ENCODE measurements around the gene PIEZO1. TPM values are rescaled to one million over a fixed set of nuclear protein-coding genes. Genes with fewer than 3 reads are reported as not detected.

Gene PIEZO1
- total and polyA plus RNA-seq, 9 of the 15 experiments (the other 6 are each of a cell fraction or from before 2014, with no cell fraction given), result 3.6 to 432 (median 131) TPM

GRCh38 chr16:88691924-88692560, 93.0 kb downstream of the PIEZO1 start:
- TF ChIP-seq USF2 (CRISPR knock-in tag; IDR thresholded peaks at IDR 0.05), result 0 out of 2 replicates have a peak, but pooled peaks have one; percentile 6
- TF ChIP-seq MAX (CRISPR knock-in tag; IDR thresholded peaks at IDR 0.05), result peak; percentile 74
- TF ChIP-seq ZBTB33 (CRISPR knock-in tag; IDR thresholded peaks at IDR 0.05), result peak; percentile 92
- peak; percentile 80; the same call in 1 of the 2 replicates for TF ChIP-seq ZBTB7A (IDR thresholded peaks at IDR 0.05; ENCODE audit: borderline replicate concordance, control insufficient read depth, low read depth, low read length)
- no peak for TF ChIP-seq RHOXF2B (CRISPR knock-in tag; conservative IDR thresholded peaks at IDR 0.05)
- peak; percentile 53; the same call in 1 of the 2 replicates for TF ChIP-seq SPI1 (IDR thresholded peaks at IDR 0.05; ENCODE audit: borderline replicate concordance, low read depth, low read length)
- no peak for TF ChIP-seq NBN (IDR thresholded peaks at IDR 0.05; ENCODE audit: low read depth)
- TF ChIP-seq USF1 (CRISPR knock-in tag; IDR thresholded peaks at IDR 0.05), result peak; percentile 56
- peak; percentile 73 for TF ChIP-seq ZFX (CRISPR knock-in tag; IDR thresholded peaks at IDR 0.05)
- no peak for TF ChIP-seq MTA1 (IDR thresholded peaks at IDR 0.05; ENCODE audit: borderline replicate concordance)
- TF ChIP-seq VEZF1 (CRISPR knock-in tag; IDR thresholded peaks at IDR 0.05), result peak; percentile 72
- no peak for TF ChIP-seq MTA3 (IDR thresholded peaks at IDR 0.05; ENCODE audit: borderline replicate concordance)
- TF ChIP-seq ZNF561 (CRISPR knock-in tag; conservative IDR thresholded peaks at IDR 0.05), result no peak
- peak; percentile 26 for TF ChIP-seq RBBP5 (IDR thresholded peaks at IDR 0.05; ENCODE audit: borderline replicate concordance, insufficient read depth, low read length, poor library complexity, severe bottlenecking)
- TF ChIP-seq ZNF134 (CRISPR knock-in tag; conservative IDR thresholded peaks at IDR 0.05), result no peak
- peak; percentile 10; the same call in 1 of the 2 replicates for TF ChIP-seq CREM (IDR thresholded peaks at IDR 0.05; ENCODE audit: low read depth)
- CTCF ChIA-PET (ENCODE audit: low intra/inter-chr PET ratio), result interaction anchor here (0.6 kb wide), 1 partner anchor 45 kb away, joined by 3 read pairs; no protein-coding TSS in a partner anchor
- Histone ChIP-seq H3K4me3 (no peak overlapping the region), H3K36me3 (ENCODE audit: control insufficient read depth, insufficient read depth, low read length) (peaks cover 11% of the 10 kb centered on the region; the same call in 1 of the 3 replicates), H3K27me3 (ENCODE audit: control insufficient read depth in 2 of 2, insufficient read depth in 2 of 2, low read length in 2 of 2) (no peaks in the 10 kb centered on the region), H3K79me2 (ENCODE audit: control insufficient read depth, insufficient read depth, low read length) (no peaks in the 10 kb centered on the region), H4K20me1 (replicated peaks; ENCODE audit: control insufficient read depth, insufficient read depth, low read length) (no peaks in the 10 kb centered on the region), H3K4me2 (ENCODE audit: insufficient read depth, low read length) (no peak overlapping the region), H3K4me1 (replicated peaks in 1 of 2; ENCODE audit: control insufficient read depth in 2 of 2, insufficient read depth in 2 of 2, low read length in 2 of 2) (peaks cover 33 to 85% of the 10 kb centered on the region in 2 experiments), H3K9ac (ENCODE audit: insufficient read depth in 1 of 2, low read depth in 2 of 2, low read length in 2 of 2) (peak overlapping the region in 1 of 2 experiments; percentile 86; a peak in 2 of 4 replicates), H2AFZ (ENCODE audit: low read depth, low read length) (no peak overlapping the region), H3K9me3 (replicated peaks; ENCODE audit: control insufficient read depth, insufficient read depth, low read depth, low read length) (no peaks in the 10 kb centered on the region), H3K27ac (ENCODE audit: extremely low read depth, low read depth, low read length) (no peak overlapping the region), H3K9me1 (ENCODE audit: control insufficient read depth, insufficient read depth, low read length) (no peaks in the 10 kb centered on the region)
- no TSS peak for BruUV-seq (replicated peaks)
- intact Hi-C loops (cut with micrococcal nuclease), result no loop called here
- DNase-seq (ENCODE audit: extremely low read depth in 1 of 4, low spot score in 3 of 4) (no peak), ATAC-seq (no peak), FAIRE-seq (peak; percentile 11)
- in situ Hi-C loops (cut with MboI), result no loop called here
- POLR2A ChIA-PET, result interaction anchor here (1.0 to 1.4 kb wide), 3 partner anchors 9 to 15 kb away, joined by 3 to 4 read pairs (median 3); no protein-coding TSS in a partner anchor
- 55% methylated on average over 26 of the region's 26 CpGs for WGBS (ENCODE audit: insufficient coverage, low coverage, missing lambda C conversion rate)
